HG03575 (cell line): ENCODE results near the gene FHIT.
"Not testable (repeated sequence)": the region's sequence is repeated elsewhere in the genome, so short reads cannot be mapped to it uniquely, and the experiment has no call there.

Source experiments
- ATAC-seq: cut with Tn5 transposase; IDR thresholded peaks from one replicate; pipeline ENCODE4 v1.9.1; 2021; ENCODE audit not compliant: unreplicated experiment, insufficient number of reproducible peaks, low FRiP score; ENCODE audit errors: extremely low read depth

The FHIT gene

GRCh38 chr3:60912876-60913275 lies 338.4 kb downstream of the FHIT start:
- ATAC-seq = no peak

GRCh38 chr3:60912142-60912541 lies 339.1 kb downstream of the FHIT start:
- ATAC-seq = no peak

- no peak for ATAC-seq
These were observed 341.7 kb downstream of the FHIT start for GRCh38 chr3:60909526-60909925.

- ATAC-seq = no peak
These were observed 345.0 kb downstream of the FHIT start for GRCh38 chr3:60906283-60906682.

GRCh38 chr3:60898321-60898720 lies 352.9 kb downstream of the FHIT start:
- ATAC-seq = no peak

GRCh38 chr3:60893946-60894345 lies 357.3 kb downstream of the FHIT start:
- ATAC-seq = no peak

- ATAC-seq = no peak
These were observed 361.0 kb downstream of the FHIT start for GRCh38 chr3:60890226-60890625.

GRCh38 chr3:60888952-60889351 lies 362.3 kb downstream of the FHIT start:
- not testable (repeated sequence) for ATAC-seq

GRCh38 chr3:60887574-60887973 lies 363.7 kb downstream of the FHIT start:
- ATAC-seq = no peak

GRCh38 chr3:60886518-60886917 lies 364.7 kb downstream of the FHIT start:
- no peak for ATAC-seq

- no peak for ATAC-seq
These were observed 367.2 kb downstream of the FHIT start for GRCh38 chr3:60884005-60884404.

- ATAC-seq = no peak
These were observed 374.1 kb downstream of the FHIT start for GRCh38 chr3:60877188-60877587.

- ATAC-seq = no peak
These were observed 380.9 kb downstream of the FHIT start for GRCh38 chr3:60870396-60870795.

- ATAC-seq = no peak
These were observed 384.1 kb downstream of the FHIT start for GRCh38 chr3:60867200-60867599.

- ATAC-seq = no peak
These were observed 394.8 kb downstream of the FHIT start for GRCh38 chr3:60856257-60857046.

GRCh38 chr3:60855250-60855649 lies 396.0 kb downstream of the FHIT start:
- ATAC-seq = no peak

- no peak for ATAC-seq
These were observed 396.5 kb downstream of the FHIT start for GRCh38 chr3:60854791-60855190.

- ATAC-seq = no peak
These were observed 403.5 kb downstream of the FHIT start for GRCh38 chr3:60847791-60848190.

GRCh38 chr3:60844256-60844655 lies 407.0 kb downstream of the FHIT start:
- no peak for ATAC-seq

GRCh38 chr3:60841355-60841754 lies 409.9 kb downstream of the FHIT start:
- no peak for ATAC-seq

- no peak for ATAC-seq
These were observed 412.0 kb downstream of the FHIT start for GRCh38 chr3:60839246-60839645.
